GM18951 (cell line): ENCODE measurements around the gene TOB2.

Experiments
- POLR2A ChIP-seq: IDR thresholded peaks from 4 replicates; pipeline ENCODE4 v1.6.1; 2011; ENCODE audit warnings: mild to moderate bottlenecking; ENCODE audit not compliant: insufficient read length, insufficient read depth; ENCODE audit errors: extremely low read depth
- in situ Hi-C: fragments of 300-500 bp; cut with MboI; formaldehyde crosslinking; loops from one replicate; pipeline ENCODE4 v1.12.0; 2022; ENCODE audit warnings: low sequenced_read_pairs, mixed read lengths, inconsistent platforms; ENCODE audit not compliant: unreplicated experiment

Gene TOB2

GRCh38 chr22:41446639-41447434 lies at the start of gene TOB2:
Gene TOB2 (minus strand): TSS chr22:41446801. CDS start chr22:41437345, 9,456 bp downstream.
- peak; percentile 99 for TF ChIP-seq POLR2A
- in situ Hi-C loops = no loop called here

- in situ Hi-C loops = no loop called here
- TF ChIP-seq POLR2A = no peak
Measured at GRCh38 chr22:41491374-41492100, 44.9 kb upstream of the TOB2 start.

- in situ Hi-C loops = no loop called here
Measured at GRCh38 chr22:41488596-41489385, 42.2 kb upstream of the TOB2 start.

GRCh38 chr22:41488076-41488475 lies 41.5 kb upstream of the TOB2 start:
- TF ChIP-seq POLR2A = no peak
- in situ Hi-C loops = no loop called here

More at GRCh38 chr22:41488596-41489385, 42.2 kb upstream of the TOB2 start:
- TF ChIP-seq POLR2A = no peak

GRCh38 chr22:41487037-41487935 lies 40.7 kb upstream of the TOB2 start:
- TF ChIP-seq POLR2A = no peak
- in situ Hi-C loops = no loop called here

GRCh38 chr22:41485033-41485432 lies 38.4 kb upstream of the TOB2 start:
- no peak for TF ChIP-seq POLR2A
- in situ Hi-C loops = no loop called here

GRCh38 chr22:41482319-41482935 lies 35.8 kb upstream of the TOB2 start:
- in situ Hi-C loops = no loop called here
- no peak for TF ChIP-seq POLR2A

- TF ChIP-seq POLR2A = no peak
- in situ Hi-C loops = no loop called here
Measured at GRCh38 chr22:41481925-41482318, 35.3 kb upstream of the TOB2 start.

GRCh38 chr22:41481131-41481830 lies 34.7 kb upstream of the TOB2 start:
- no peak for TF ChIP-seq POLR2A
- in situ Hi-C loops = no loop called here

GRCh38 chr22:41480397-41480735 lies 33.8 kb upstream of the TOB2 start:
- TF ChIP-seq POLR2A = no peak
- in situ Hi-C loops = no loop called here

GRCh38 chr22:41479671-41480396 lies 33.2 kb upstream of the TOB2 start:
- TF ChIP-seq POLR2A = no peak
- in situ Hi-C loops = no loop called here
